Stimulated activated CD4-positive, alpha-beta T cell treated with anti-CD3 and anti-CD28 coated beads, Interleukin-4, amount 100 ng/mL, for 4 hours (primary cell): ENCODE measurements around the gene SLA2.
"Not testable (repeated sequence)": the region's sequence is repeated elsewhere in the genome, so short reads cannot be mapped to it uniquely, and the experiment has no call there.

Experiments
- DNase-seq, 2 experiments: peaks; one replicate each; pipeline ENCODE4 v3.0.0-alpha.2; 2020

The SLA2 gene, protein sequence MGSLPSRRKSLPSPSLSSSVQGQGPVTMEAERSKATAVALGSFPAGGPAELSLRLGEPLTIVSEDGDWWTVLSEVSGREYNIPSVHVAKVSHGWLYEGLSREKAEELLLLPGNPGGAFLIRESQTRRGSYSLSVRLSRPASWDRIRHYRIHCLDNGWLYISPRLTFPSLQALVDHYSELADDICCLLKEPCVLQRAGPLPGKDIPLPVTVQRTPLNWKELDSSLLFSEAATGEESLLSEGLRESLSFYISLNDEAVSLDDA

DNA sequence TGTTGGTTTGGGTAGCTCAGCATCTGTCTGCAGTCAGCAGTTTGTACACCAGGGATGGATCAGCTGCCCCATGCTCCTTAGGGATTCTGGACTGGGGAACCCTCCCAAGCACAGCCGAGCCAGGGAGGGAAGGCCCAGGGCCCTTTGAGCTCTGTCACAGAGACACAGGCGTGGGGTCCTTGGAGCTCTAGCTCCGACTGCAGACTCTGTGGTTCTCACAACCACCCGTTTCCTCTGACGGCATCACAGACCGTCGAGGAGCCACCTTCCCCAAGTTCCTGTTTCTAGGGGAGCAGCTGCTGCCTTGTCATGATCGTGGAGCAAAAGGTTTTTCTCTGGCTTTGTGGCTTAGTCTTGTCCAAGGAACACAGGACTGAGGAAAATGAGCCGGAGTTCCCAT, at the start of gene SLA2:
SLA2 (minus strand) TSS at position 199 of the 400 bp plus-strand sequence. CDS start 4,861 bp downstream, outside the sequence.
- DNase-seq = peak; percentile 50 to 63

DNA sequence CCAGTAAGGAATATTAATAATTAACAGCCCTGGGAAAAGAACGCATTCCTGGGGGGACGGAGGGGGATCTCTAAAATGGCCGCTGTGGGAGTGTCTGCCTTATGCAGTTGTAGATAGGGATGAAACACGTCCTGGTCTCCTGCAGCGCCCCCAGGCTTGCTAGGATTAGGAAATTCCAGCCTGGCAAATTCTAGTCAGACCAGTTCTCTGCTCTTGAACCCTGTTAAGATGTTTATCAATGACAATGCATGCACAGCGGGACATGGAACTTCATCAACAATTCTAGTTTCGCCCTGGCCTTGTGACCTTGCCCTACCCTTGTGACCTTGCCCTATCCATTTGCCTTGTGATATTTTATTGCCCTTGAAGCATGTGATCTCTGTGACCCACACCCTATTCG, 49.5 kb upstream of the SLA2 start:
- not testable (repeated sequence) for DNase-seq

DNA sequence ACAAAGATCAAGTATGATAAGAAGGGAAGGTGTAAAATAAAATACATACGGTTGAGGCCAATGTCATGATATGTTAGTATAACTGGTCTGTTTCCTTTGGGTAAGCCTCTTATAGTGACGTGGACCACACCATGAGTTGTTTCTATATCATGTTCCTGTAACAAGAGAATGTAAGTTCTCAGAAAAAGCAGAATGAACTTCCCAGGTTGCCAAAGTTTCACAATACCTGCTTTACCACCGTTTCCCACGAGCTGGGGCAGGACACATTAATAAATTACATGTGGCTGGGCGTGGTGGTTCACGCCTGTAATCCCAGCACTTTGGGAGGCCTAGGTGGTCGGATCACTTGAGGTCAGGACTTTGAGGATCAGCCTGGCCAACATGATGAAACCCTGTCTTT, 42.6 kb upstream of the SLA2 start:
- no peak for DNase-seq

DNA sequence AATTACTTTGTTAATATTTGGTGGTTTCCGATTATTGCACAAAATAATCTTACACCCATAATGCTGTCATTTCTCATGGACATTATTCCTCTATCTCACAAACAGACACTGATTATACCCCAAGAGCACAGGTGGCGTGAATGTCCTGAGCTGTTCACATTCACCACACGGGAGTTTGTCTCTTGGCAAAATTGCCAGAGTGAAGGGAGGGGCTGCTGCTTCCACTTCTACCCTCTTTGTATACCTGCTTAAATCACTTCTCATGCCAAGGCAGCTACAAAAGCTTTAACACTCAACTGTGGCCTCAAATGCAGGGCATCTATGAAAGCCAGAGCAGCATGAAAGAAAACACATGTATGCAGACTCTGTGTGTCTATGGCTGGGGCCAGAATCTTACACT, 41.9 kb upstream of the SLA2 start:
- DNase-seq = no peak

DNA sequence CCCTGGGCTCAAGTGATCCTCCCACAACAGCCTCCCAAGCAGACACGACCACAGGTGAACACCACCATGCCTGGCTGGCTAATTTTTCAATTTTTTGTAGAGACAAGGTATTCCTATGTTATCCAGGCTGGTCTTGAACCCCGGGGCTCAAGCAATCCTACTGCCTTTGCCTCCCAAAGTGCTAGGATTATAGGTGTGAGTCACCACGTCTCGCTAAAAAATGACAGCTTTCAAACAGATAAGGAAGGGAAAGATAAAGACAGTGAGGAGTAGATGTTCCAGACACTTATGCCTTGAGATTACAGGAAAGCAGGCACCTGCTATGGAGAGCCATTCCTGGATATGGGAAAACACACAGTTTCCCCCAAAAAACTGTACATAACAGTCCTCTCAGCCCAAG, 40.9 kb upstream of the SLA2 start:
- no peak for DNase-seq

DNA sequence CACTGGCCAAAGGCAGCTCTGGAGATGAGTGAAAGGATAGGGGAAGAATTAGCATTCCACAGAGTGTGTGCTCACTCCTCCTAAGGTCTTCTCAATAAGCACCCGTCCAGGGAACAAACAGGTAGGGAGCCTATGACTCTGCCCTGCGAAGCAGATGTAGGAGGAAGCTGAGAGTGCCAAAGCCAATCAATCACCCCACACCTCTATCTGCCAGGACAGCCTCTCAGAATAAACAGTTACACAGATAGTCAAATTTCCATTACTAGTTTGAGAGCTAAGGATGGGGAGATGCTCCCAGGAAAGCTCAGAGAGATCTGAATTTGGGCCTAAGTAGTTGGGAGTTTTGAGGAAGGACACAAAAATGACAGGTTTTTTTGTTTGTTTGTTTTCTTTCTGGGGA, 40.5 kb upstream of the SLA2 start:
- DNase-seq = no peak

DNA sequence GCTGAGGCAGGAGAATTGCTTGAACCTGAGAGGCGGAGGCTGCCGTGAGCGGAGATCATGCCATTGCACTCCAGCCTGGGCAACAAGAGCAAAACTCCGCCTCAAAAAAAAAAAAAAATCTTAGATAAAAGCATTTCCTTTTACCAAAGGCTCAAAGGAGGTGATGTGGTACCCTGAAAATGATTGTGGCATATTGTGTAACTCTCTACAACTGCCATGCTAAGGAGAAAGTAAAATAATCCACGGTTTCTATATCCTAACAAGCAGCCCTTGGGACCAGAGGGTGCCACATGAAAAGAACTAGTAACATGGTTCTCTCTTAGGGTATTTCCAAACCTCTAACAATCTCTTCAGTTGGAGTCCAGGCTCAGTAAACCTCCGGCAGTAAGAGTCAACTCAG, 38.8 kb upstream of the SLA2 start:
- no peak for DNase-seq

DNA sequence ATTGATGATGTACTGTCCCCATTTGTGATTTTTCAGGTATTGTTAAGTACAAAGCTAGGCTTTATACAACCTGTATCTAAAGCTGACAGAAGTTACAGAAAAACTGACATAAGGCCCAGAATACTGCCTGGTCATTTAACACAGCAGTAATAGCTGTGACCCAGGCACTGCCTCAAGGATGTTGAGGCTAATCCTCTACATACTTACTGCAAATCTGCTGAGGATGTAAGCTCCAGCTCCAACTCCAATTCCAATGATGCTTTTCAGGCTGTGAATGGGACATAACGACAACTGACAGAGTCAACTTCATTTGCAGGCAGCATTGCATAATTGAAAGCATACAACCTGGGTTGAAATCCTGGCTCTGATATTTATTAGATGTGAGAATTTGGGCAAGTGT, 36.3 kb upstream of the SLA2 start:
- DNase-seq = no peak

DNA sequence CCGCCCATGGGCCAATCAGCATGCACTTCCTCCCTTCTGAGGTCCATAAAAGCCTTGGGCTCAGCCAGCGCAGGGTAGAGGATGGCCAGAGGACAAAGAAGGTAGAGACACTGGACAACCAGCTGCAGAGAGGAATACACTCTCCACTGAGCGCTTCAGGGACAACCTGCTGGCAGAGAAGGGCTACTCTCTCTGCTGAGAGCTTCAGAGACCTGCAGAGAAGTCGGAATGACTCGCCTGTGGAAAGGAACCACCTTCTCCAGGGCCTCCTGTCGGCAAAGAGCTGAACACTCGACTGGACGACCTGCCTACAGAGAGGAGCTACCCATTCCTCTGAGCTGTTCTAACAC, 31.4 kb upstream of the SLA2 start:
- DNase-seq = no peak

DNA sequence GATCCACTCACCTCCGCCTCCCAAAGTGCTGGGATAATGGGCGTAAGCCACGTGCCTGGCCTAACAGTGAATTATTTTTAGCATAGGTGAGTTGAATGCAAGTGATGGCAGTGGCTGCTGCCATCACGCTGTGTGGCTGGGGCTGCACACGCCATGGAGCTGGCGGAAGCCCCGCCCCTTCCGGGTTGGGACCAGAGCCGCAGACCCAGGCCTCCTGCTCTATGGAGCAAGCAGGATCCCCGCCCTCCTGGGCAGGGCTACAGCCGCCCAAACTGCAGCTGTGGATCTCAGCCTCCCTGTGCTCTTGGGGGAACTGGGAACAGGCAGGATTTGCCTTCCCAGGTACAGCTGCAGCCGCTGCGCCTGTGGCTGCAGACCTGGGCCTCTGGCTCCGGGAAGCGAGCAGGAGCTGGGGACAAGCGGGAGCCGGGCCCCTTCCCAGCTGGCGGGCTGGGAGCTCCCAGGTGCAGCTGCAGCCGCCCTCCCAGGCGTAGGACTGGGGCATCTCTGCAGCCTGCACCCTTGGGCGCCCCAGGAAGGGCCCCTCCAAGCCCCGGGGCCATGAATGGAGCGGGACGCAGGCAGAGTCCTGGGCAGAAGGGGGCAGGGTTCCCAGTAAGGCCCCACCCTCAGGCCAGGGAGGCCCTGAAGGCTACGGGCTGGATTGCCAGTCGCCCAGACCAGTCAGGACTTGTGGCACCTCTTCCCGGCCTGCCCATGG, 30.9 kb upstream of the SLA2 start:
- DNase-seq = no peak

DNA sequence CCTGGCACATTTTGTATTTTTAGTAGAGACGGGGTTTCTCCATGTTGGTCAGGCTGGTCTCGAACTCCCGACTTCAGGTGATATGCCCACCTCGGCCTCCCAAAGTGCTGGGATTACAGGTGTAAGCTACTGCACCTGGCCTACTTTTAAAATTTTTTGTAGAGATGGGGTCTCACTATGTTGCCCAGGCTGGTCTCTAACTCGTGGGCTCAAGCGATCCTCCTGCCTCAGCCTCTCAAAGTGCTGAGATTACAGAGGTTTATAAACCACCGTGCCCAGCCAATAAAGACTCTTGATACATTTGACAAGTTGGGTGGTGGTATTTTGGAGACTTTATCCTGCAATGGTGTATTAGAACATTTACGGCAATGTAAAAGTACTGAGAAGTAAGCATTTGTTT, 29.5 kb upstream of the SLA2 start:
- DNase-seq = not testable (repeated sequence)

DNA sequence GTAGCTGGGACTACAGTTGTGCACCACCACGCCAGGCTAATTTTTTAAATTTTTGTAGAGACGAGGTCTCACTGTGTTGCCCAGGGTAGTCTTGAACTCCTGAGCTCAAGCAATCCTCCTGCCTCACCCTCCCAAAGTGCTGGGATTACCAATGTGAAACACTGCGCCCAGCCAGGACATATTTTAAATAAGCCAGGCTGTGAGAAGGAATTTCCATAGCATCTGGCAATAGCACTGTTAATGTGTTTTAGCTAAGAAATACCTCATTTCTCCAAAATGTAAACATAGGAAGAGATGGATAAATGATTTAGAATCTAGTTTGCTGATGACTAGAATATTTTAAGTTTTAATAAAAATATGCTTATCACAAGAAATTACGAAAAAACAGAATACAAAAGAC, 27.0 kb upstream of the SLA2 start:
- no peak for DNase-seq

DNA sequence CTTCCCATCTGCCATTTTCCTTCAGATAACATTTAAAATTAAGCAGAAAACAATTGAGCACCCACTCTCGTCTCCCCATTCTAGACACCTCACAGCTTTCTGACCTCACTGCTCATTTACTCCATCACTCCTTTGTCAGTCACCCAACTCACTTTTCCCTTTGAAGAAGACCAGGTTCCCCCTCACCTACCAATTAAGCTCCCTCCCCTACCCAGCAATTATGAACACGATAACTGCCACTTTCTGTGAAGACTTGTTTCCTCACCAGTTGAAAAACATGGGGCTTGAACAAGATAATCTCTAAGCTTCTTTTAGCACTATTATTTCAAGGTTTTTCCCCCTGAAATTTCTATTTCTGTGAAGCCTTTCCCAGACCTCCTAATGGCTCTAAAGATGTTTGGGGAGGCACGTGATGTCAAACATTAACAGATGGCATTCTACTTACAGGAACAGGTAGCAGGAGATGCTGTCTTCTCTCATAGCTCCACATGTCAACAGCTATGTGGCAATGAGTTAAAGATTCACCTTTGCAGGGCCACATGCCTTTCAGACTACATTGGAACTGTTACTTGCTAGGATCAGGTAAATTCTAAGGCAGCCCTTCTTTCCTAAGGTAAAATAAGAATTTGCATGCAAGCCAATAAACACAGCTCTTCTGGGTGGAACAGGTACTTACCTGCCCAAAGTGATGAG, 24.8 kb upstream of the SLA2 start:
- DNase-seq = no peak

DNA sequence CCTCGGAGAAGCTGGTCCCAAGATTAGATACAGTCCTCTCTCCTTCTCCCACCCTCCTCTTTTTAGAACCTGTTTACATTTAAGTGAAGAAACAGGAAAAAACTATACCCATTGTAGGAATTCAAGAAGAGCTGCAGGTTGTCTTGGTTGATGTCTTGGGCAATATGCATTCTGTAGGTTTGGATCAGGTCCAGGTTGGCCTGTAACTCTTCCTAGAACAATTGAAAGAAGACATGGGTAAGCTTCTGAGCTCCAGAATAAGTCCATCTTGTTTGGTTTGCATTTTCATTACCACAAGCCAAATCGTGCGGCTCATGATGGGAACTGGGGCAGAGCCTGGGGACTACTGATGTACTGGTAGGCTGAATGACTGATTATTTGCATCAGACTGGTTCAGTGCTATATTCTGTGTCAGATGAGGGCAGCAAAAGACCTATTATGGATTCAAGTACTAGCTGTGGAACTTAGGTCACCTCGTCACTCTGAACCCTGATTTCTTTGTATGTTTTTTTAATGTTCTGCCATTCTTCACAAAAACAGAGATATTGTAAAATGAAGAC, 20.3 kb upstream of the SLA2 start:
- no peak for DNase-seq

DNA sequence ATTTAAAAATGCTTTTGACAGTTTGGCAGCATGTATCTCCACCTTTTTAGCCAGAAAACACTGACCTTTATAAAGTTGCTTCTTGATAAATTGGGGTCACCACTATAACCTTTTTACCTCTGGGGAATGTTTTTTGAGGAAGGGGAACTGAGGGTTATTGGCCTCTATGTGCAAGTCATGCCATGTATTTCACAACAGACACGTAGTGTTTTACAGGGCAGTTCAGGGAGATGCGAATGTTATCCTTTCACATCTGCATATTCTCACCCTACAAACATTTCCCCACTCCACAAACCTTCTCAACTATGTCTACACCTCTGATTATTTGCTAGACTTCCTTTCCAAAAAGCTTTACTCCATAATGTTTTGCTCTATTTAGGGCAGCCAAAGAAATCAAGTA, 17.0 kb upstream of the SLA2 start:
- no peak for DNase-seq

DNA sequence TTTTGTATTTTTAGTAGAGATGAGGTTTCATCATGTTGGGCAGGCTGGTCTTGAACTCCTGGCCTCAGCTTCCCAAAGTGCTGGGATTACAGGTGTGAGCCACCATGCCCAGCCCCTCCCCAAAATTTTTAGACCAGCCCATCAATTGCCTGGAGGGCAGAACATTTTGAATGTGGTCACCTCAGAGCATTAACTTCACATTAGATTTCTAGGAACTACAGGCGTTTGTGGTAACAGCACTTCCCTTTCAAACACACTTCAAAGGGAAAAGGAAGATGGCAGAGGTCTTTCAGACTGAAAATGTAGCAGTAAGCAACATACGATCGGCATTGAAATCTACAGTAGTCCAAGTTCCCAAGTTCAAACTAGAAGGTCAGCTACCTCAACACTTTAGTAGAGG, 12.3 kb upstream of the SLA2 start:
- no peak for DNase-seq

DNA sequence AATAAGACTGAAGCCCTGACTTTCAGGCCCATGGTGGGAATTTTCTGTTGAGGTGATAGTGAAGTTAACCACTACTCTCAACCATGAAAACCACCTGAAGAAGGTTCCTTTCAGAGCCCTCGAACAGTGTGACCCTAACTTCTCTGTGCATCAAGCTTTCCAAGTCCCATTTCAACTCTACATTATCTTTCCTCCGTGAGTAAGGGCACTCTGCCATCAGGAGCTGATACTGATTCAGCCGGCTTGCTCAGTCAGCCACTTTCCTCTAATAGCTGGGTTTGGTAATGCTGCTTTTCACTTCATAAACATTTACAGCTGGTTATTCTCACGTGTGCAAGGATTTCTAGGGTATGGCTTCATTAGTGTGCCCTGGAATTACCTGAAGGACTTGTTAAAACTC, 10.7 kb upstream of the SLA2 start:
- DNase-seq = no peak

DNA sequence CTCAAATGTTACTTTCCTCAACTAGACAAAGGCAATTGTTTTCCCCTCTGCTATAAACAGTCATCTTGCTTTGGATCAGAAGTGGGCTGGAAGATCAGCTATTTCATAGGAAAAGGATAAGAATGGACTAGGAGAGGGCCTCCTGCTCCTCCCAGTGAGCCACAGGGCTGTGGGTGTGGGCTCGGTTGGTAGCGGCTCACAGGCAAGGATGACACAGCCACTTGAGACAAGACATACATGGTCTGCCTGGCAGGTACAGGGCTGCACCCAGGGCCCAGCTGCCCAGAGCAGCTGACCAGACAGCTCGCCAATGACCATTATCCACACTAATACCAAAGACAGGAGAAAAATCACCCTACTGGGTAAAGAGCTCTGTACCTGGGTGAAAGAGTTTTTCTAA, 9.0 kb upstream of the SLA2 start:
- no peak for DNase-seq

DNA sequence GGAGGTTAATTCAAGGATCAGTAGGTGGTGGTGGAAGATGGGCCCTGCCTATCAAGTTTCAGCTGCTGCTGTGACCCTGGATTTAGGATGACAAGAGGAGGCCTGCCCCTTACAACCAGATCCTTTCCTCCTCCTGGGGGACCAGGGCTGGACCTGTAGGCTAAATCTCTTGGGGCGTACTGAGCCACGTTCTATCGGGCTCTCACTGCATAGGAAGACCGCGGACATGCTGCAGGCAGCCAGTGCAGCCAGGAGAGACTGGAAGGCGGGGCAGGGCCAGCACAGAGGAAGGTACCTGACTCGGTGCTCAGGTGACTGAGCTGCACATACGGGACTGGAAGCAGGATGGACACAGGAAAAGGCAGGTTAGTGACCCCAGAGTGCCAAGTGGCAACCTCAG, 8.5 kb upstream of the SLA2 start:
- DNase-seq = no peak

DNA sequence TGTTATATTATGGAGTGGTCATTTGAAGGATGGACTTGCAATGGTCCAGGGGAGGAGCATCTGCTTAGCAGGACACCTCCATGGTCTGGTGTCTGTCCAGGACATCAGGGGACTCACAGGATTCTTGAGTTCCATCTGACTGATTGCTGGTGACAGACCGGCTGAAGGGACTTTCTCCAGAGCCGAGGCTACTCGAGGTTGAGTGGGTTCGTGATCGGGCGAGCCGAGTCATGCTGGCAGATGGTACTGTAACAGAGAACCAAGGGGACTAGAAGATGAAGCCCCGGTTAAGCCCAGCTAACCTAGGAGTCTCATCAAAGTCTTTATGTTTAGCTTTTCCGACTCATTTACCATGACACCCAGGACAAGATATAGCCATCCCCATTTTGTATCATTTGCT, 7.5 kb upstream of the SLA2 start:
- no peak for DNase-seq

DNA sequence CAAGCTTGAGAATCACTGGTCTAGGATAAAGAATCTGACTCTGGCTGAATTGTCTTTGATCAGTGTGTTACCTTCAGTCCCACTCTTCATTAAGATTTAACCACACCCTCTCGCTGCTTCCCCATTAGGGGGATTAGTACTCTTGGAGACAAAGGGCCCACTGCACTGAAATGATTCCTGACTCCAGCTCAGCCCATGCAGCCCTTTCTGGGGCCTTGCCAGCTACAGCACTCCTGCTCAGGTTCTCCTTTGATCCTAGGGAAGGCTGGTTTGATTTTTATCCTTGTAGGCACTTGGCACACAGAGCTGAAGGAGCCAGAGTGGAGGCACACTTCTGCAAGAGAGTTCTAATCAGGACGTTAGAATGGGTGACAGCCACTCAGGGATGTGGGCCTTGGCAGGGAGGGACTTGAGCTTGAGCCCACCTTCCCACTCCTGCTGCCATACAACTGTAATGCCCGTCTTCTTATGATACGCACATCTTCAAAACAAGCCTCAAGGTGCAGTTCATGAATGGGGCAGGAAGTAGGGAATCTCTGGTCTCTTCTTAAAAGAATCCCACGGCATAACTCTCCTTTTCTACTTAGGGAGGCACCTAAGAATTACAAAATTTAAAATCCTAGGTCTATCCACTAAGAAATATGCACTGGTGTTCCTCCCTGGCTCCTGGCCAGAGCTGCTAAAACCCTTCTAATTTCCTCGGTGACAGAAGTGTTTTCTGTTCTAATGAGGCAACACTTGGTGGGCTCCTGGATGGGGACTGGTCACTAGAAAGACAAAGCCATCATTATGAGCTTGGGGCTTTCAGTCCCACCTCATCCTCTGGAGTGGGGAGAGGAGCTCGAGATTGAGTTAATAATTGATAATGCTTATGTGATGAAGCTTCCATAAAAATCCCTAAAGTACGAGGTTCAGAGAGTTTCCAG, 1.5 kb upstream of the SLA2 start:
- DNase-seq = no peak

DNA sequence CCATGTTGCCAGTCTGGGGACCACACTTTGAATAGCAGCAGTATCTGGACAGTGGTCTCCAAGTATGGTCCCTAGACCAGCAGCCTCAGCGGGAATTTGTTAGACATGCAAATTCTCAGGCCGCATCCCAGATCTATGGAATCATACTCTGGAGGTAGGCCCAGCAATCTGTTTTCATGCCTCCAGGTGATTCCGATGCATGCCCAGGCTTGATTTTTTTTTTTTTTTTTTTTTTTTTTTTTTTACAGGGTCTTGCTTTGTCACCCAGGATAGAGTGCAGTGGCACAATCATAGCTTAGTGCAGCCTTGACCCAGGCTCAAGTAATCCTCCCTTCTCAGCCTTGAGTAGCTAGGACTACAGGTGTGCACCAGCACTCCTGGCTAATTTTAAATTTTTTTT, 682 bp upstream of the SLA2 start:
- no peak for DNase-seq

DNA sequence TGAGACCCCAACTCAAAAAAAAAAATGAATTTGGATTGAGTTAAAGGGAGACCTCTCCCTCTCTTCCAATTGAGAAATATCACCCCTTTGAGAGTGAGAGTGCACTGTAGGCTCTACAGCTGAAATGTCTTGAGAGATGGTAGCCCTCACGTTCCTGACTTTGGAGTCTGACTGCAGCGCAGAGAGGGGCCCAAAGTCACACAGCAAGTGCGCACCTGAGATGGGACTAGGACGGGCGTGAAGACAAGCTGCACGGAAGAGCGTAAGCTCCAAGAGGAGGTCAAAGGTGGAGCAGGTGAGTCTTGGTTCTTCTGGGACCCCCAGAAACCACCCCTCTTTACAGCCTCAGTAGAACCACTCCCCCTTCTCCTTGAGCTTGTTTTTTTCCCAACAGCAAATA, 643 bp downstream of the SLA2 start:
- no peak for DNase-seq
